Measurements from ENCODE around the gene CCDC148.
"Not testable (repeated sequence)": the region's sequence is repeated elsewhere in the genome, so short reads cannot be mapped to it uniquely, and the experiment has no call there.

Gene CCDC148

GRCh38 chr2:158413581-158413980 is 43.0 kb downstream of the CCDC148 start:
- DNase-seq = no peak

DNA sequence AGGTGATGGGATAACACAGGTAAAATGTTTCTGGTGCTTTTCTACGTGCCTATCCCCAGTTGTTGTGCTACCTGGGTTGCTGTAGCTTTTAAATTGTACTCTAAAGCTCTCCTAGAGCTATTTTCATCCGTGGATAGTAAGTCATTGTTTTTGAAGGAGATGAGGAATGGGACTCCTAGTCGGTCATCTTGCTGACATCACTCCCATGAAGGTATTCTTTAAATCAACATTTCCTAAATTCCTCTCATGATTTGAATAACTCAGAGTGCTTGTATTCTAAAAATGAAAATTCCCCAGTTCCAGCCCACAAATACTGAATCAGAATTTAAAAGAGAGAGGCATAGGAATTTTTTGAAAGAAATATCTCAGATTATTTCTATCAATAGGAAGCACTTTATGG is 44.3 kb downstream of the CCDC148 start:
- no peak for DNase-seq

- no peak for DNase-seq
Observed at GRCh38 chr2:158411748-158412147, 44.8 kb downstream of the CCDC148 start.

GRCh38 chr2:158410132-158410531 is 46.4 kb downstream of the CCDC148 start:
- no peak for DNase-seq

- DNase-seq = no peak
Observed at GRCh38 chr2:158407031-158407430, 49.5 kb downstream of the CCDC148 start.

DNA sequence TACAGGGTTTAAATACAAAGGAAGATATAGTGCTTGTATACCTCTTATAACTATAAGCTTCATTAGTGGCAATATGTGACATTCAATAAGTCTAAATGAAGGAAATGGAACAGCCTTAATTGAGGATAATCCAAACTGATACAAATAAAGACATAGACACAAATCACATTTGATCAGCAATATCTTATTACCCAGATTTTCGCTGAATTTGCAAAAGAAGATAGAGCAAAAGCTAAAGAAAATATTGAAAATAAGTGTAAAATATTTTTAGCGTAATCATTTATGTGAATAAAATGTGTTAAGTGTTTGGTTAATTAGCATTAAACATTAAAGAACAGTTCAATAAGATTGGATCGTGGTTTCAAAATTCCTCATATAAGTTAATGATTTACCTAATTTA is 51.2 kb downstream of the CCDC148 start:
- DNase-seq = no peak

DNA sequence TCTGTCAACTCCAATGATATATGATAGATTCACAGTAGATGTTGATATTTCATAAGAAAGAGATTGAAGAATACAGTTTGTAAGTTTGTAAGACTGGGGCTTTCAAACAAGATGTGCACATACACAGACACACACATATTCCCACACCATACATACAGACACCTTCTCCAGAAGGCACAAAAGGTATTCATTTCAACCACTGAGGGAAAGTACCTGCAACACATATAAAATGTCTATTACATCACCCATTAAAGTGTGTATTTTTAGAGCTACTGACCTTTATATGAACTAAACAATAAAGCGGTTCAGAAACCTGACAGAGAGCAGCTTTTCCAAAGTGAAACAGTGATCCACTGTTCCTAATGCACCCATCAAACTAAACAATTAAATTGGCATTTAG is 53.3 kb downstream of the CCDC148 start:
- no peak for DNase-seq

GRCh38 chr2:158402665-158403064 is 53.9 kb downstream of the CCDC148 start:
- no peak for DNase-seq

DNA sequence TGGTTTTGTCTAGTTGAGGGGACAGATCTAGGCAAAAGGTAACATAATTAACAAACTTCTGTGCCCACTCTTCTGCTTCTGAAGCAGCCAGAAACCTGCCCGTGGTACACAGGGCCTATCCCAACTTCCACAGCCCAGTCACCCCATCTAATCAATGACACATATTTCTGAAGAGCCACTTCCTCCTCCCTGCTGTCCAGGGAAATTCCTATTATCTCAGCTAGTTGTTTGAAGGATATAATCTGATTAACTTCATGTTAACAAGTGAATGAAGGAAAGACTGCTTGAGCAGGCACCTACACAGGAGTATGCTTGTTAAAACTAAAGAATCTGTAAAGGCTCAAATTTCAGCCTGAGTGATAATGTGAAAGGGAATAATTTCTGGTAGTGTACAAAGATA is 61.4 kb downstream of the CCDC148 start:
- DNase-seq = no peak

GRCh38 chr2:158394453-158394852 is 62.1 kb downstream of the CCDC148 start:
- no peak for DNase-seq

- DNase-seq = no peak
Observed at GRCh38 chr2:158393886-158394285, 62.7 kb downstream of the CCDC148 start.

- DNase-seq = no peak
Observed at GRCh38 chr2:158392687-158393086, 63.9 kb downstream of the CCDC148 start.

GRCh38 chr2:158391876-158392275 is 64.7 kb downstream of the CCDC148 start:
- no peak for DNase-seq

GRCh38 chr2:158391361-158391760 is 65.2 kb downstream of the CCDC148 start:
- no peak for DNase-seq

GRCh38 chr2:158388159-158388558 is 68.4 kb downstream of the CCDC148 start:
- DNase-seq = no peak

DNA sequence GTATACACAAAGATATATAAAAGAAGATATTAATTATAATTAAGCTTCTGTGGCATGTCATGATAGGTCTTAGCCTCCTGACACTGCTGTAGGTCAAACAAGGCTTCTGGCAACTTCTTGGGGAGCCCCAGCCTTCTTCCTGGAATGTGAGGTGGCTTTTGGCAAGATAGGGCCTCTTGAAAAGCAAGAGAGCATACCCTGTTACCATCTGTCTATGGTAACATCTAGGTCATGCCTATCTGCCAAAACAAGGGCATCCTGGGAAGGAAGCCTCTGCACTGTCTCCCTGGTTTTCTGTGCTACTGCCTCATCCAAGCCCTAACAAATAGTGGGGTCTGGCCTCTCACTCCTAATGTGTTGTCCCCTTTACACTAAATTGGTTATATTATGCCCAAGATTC is 70.9 kb downstream of the CCDC148 start:
- no peak for DNase-seq

DNA sequence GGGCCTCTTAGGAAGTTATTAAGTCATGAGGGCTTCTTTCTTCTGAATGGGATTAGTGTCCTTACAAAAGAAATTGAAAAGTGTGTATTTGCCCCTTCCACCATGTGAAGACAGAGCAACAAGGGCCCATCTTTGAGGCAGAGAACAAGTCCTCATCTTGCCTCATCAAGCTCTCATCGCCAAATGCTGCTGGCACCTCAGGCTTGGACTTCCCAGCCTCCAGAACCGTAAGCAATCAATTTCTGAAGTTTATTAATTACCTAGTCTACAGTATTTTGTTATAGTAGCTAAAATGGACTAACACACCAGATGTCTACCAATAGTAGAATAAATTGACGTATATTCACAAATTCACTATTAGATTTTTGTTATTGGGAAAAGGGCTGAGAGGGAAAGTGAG is 74.6 kb downstream of the CCDC148 start:
- no peak for DNase-seq

DNA sequence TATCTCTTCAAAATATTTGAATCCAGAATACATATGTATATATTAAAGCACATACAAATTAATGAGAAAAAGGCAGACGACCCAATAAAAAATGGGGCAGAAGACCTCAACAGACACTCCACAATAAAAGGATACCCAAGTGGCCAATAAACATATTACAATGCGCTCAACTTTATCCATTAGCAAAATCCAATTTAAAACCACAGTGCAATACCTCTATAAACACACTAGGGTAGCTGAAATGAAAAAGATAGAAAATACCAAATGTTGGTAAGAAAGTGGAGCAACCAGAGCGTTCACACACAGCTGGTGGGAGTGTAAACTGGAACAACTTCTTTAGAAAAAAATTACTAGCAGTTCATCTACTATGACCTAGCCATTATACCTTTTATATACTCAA is 75.3 kb downstream of the CCDC148 start:
- DNase-seq = no peak

DNA sequence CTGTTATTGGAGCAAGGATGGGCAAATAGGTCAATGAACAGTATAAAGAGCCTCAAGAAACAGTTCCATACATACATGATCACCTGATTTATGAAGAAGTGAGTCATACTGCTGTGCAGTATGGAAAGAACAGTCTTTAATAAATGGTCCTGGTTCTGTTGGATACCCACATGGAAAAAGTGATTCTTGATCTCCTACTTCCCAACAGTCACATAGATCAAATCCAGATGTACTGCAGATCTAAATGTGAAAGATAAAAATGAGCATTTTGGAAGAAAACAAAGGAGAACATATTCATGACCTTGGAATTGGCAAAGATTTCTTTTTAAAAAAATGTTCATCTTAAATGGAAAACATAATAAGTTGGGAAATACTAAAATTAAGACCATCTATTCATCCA is 75.8 kb downstream of the CCDC148 start:
- DNase-seq = no peak

DNA sequence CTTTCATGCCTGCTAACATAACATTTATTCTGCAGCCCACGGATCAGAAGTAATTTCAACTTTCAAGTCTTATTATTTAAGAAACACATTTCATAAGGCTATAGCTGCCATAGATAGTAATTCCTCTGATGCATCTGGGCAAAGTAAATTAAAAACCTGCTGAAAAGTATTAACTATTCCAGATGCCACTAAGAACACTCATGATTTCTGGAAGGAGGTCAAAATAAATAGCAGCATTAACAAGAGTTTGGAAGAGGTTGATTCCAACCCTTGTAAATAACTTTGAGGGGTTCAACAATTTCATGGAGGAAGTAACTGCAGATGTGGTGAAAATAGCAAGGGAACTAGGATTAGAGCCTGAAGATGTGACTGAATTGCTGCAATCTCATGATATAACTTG is 77.6 kb downstream of the CCDC148 start:
- no peak for DNase-seq

DNA sequence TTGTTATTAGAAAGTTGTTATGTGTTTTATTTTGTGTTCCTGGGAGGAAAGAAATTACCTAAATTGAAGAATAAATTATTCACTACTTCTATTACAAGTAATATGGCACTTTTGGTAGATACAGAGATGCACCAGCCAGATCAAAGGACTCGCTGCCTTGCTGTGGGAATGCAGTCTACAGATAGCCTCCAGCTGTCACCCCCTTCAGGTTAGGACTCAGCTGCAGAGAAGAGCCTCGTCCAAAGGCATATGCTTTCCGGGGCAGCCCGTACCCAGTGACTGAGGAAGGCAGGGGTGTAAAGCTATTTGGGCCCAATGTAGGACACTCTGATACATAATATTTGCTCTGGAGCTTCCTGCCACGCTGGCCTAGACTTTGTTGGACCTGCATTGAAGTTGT is 90.2 kb downstream of the CCDC148 start:
- DNase-seq = no peak

GRCh38 chr2:158359846-158360245 is 96.7 kb downstream of the CCDC148 start:
- no peak for DNase-seq

- DNase-seq = no peak
Observed at GRCh38 chr2:158357699-158358098, 98.9 kb downstream of the CCDC148 start.

DNA sequence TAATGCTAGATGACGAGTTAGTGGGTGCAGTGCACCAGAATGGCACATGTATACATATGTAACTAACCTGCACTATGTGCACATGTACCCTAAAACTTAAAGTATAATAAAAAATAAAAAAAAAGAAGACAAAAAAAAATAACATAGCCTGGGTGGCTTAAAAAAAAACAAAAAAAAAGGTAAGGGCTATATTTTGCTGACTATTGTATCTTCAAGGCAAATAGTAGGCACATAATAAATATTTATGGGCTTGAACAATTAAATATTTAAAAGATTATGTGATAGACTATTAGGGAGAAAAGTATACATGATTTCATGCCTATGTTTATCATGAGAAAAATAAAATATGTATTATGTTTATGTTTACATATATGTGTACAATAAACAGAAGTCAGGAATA is 99.4 kb downstream of the CCDC148 start:
- DNase-seq = no peak

GRCh38 chr2:158351466-158351816 is 105.1 kb downstream of the CCDC148 start:
- not testable (repeated sequence) for DNase-seq

DNA sequence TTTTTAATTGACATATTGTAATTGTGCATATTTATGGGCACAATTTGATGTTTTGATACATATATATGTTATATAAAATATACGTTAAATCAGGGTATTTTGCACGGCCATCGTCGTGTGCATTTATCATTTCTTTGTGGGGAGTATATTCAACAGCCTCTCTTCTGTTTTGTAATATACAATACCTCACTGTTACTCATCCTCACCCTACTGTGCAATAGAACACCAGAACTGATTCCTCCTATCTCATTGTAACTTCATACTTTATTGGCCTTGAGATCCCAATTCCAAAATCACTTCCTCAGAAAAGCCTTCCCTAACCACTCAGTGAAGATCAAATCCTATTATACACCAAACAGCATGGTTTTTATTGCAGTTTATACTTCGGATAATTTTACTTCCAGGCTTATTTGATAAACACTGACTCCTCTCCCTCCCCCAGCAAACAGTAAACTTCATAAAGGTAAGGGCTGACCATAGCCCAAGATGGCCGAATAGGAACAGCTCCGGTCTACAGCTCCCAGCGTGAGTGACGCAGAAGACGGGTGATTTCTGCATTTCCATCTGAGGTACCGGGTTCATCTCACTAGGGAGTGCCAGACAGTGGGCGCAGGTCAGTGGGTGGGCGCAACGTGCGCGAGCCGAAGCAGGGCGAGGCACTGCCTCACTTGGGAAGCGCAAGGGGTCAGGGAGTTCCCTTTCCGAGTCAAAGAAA is 105.6 kb downstream of the CCDC148 start:
- not testable (repeated sequence) for DNase-seq
